Upper lobe of left lung (tissue), 6 donors: ENCODE data around the gene NTPCR. TPM values are rescaled to one million over a fixed set of nuclear protein-coding genes. Genes with fewer than 3 reads are reported as not detected.
A peak's percentile ranks its signal among the peaks of the same experiment; 100 is the strongest.

Experiments used
- ATAC-seq, 2 donors: fragments of 200-7000 bp; cut with Tn5 transposase; one replicate each; pipeline ENCODE4 v1.9.1; 2022; ENCODE audit warnings: mild to moderate bottlenecking in 2 of 2, moderate library complexity in 2 of 2; ENCODE audit not compliant: low FRiP score in 2 of 2
- DNase-seq, 2 donors: peaks; one replicate each; pipeline ENCODE4 v3.0.0-alpha.2; 2019 to 2020
- H3K27ac ChIP-seq, 4 donors: fragments of 200-600 bp; sonication (generic); one replicate each; pipeline ENCODE4 v1.5.1; 2016 to 2019
- H3K27me3 ChIP-seq, 4 donors: fragments of 200-600 bp; sonication (generic); one replicate each; pipeline ENCODE4 v1.5.1; 2017 to 2019
- H3K36me3 ChIP-seq, 4 donors: fragments of 200-600 bp; sonication (generic); one replicate each; pipeline ENCODE4 v1.5.1; 2016 to 2019
- H3K4me1 ChIP-seq, 4 donors: fragments of 200-600 bp; sonication (generic); one replicate each; pipeline ENCODE4 v1.5.1; 2018 to 2019
- H3K4me3 ChIP-seq, 4 donors: fragments of 200-600 bp; sonication (generic); one replicate each; pipeline ENCODE4 v1.5.1; 2017 to 2019; ENCODE audit warnings: mild to moderate bottlenecking in 2 of 4, moderate library complexity in 1 of 4
- H3K9me3 ChIP-seq, 4 donors: fragments of 200-600 bp; sonication (generic); one replicate each; pipeline ENCODE4 v1.5.1; 2018 to 2019
- CTCF ChIP-seq, 6 experiments: fragments of 450-650 bp in 4 of 6; fragments of 200-600 bp in 2 of 6; sonication (generic) in 2 of 6; IDR thresholded peaks; one replicate each; pipeline ENCODE4 v1.5.1; 2016 to 2019; ENCODE audit warnings: antibody characterized with exemption in 6 of 6
- EP300 ChIP-seq, 4 donors: sonication (generic); formaldehyde crosslinking; IDR thresholded peaks; one replicate each; pipeline ENCODE4 v1.5.1; 2017; ENCODE audit warnings: antibody characterized with exemption in 4 of 4, control low read depth in 2 of 4
- POLR2A ChIP-seq, 4 donors: fragments of 450-650 bp; IDR thresholded peaks; one replicate each; pipeline ENCODE4 v1.5.1; 2016 to 2017; ENCODE audit warnings: antibody characterized with exemption in 4 of 4, mild to moderate bottlenecking in 2 of 4
- POLR2AphosphoS5 ChIP-seq, 2 donors: sonication (generic); formaldehyde crosslinking; IDR thresholded peaks; one replicate each; pipeline ENCODE4 v1.5.1; 2017; ENCODE audit warnings: antibody characterized with exemption in 2 of 2
- WGBS, 2 donors: methylation state at CpG; one replicate each; pipeline ENCODE4 v1.1.5; 2017 to 2018; 5-methylcytosine and 5-hydroxymethylcytosine counted together
- total RNA-seq, 6 donors: library from RNA; depleted of rRNA in 4 of 6; stranded (reverse); fragments of >200 nt in 4 of 6; gene quantifications; one replicate each; pipeline versions ENCODE4 v1.1.0 to v1.2.1, GENCODE V29; 2016 to 2021
- donor health status: DM: no; HTN: no; CAD: no; lungs with moderate emphysema.
- donor health status: DM: no; HTN: yes; CAD: no; lungs with severe emphysema.

Gene NTPCR
- total RNA-seq, 6 donors from 2014 or later, result 15.2 to 35.5 (median 21.2) TPM

DNA sequence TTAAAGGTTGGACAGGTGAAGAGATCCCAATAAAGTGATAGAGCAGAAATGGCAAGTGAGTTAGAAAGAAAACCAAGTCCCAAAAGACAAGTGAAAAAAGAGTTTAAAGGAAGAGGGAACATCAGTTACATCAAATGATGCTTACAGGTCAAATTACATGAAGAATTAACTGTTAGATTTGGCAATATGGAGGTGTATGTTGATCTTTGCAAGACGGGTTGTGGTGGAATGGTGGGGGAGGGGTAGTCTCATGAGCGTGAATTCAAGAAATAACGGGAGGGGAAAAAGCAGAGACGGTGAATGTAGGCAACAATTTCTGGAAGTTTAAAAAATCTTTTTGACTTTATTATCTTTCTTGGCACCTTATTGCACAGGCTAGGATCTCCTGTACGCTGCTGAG is 76.6 kb downstream of the NTPCR start:
- Histone ChIP-seq H3K9me3 (no peaks in the 10 kb centered on the region), H3K27me3 (no peaks in the 10 kb centered on the region), H3K36me3 (no peaks in the 10 kb centered on the region), H3K4me1 (no peaks in the 10 kb centered on the region), H3K27ac (no peak overlapping the region), H3K4me3 (no peak overlapping the region)
- ATAC-seq (no peak), DNase-seq (no peak)
- WGBS, 2 donors, result 72 to 76% methylated on average over 5 of the region's 5 CpGs
- no peak for TF ChIP-seq POLR2A (IDR thresholded peaks at IDR 0.05)
- no peak for TF ChIP-seq POLR2AphosphoS5 (IDR thresholded peaks at IDR 0.05)
- no peak for TF ChIP-seq CTCF (IDR thresholded peaks at IDR 0.05)
- TF ChIP-seq EP300 (IDR thresholded peaks at IDR 0.05), result no peak

- no peaks in the 10 kb centered on the region for H3K9me3 ChIP-seq
- no peaks in the 10 kb centered on the region for H3K36me3 ChIP-seq
- TF ChIP-seq POLR2A (IDR thresholded peaks at IDR 0.05) (no peak), EP300 (IDR thresholded peaks at IDR 0.05) (no peak), POLR2AphosphoS5 (IDR thresholded peaks at IDR 0.05) (no peak), CTCF (IDR thresholded peaks at IDR 0.05) (no peak)
- no peaks in the 10 kb centered on the region for H3K27me3 ChIP-seq
- ATAC-seq (no peak), DNase-seq (no peak)
- H3K27ac ChIP-seq, result no peak overlapping the region
- no peak overlapping the region for H3K4me3 ChIP-seq
- no peaks in the 10 kb centered on the region for H3K4me1 ChIP-seq
- WGBS, 2 donors, result 68 to 85% methylated on average over 3 of the region's 3 CpGs
These were observed 81.1 kb downstream of the NTPCR start for GRCh38 chr1:233031521-233031920.

DNA sequence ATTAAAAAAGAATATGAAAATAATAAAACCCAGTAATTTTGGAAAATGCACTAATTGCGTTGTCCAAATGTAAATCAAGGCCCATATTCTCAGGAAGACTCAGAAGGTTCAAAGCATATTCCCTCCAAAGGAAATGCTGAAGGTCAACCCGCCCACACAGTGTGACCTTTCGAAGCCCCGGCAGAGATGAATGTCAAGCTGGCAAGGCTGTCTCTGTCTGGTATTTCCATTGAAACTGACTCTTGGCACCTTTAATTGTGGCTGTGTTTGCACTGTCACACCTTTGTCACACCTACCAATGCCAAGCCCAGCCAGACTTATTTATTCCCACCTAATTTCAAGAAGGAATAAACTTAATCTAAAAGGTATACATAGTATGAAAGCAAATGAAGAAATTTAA is 82.5 kb downstream of the NTPCR start:
- TF ChIP-seq EP300 (IDR thresholded peaks at IDR 0.05), result no peak
- TF ChIP-seq POLR2A (IDR thresholded peaks at IDR 0.05), result no peak
- no peak for TF ChIP-seq CTCF (IDR thresholded peaks at IDR 0.05)
- no peak for TF ChIP-seq POLR2AphosphoS5 (IDR thresholded peaks at IDR 0.05)
- Histone ChIP-seq H3K4me1 (no peaks in the 10 kb centered on the region), H3K27me3 (no peaks in the 10 kb centered on the region), H3K27ac (no peak overlapping the region), H3K9me3 (no peaks in the 10 kb centered on the region), H3K4me3 (no peak overlapping the region), H3K36me3 (no peaks in the 10 kb centered on the region)
- DNase-seq (no peak), ATAC-seq (no peak)
- 77% methylated on average over 4 of the region's 4 CpGs for WGBS, 2 donors

- ATAC-seq (peak in 1 of 2 donors; percentile 77), DNase-seq (no peak)
- Histone ChIP-seq H3K27me3 (no peaks in the 10 kb centered on the region), H3K4me1 (no peaks in the 10 kb centered on the region), H3K4me3 (no peak overlapping the region), H3K27ac (no peak overlapping the region), H3K36me3 (no peaks in the 10 kb centered on the region), H3K9me3 (no peaks in the 10 kb centered on the region)
- no peak for TF ChIP-seq POLR2AphosphoS5 (IDR thresholded peaks at IDR 0.05)
- TF ChIP-seq POLR2A (IDR thresholded peaks at IDR 0.05), result no peak
- no peak for TF ChIP-seq CTCF (IDR thresholded peaks at IDR 0.05)
- TF ChIP-seq EP300 (IDR thresholded peaks at IDR 0.05), result no peak
- WGBS, 2 donors, result 89% methylated on average over 3 of the region's 3 CpGs
These were observed 83.0 kb downstream of the NTPCR start for GRCh38 chr1:233033361-233033760.

Other genes starting within 250 kb of the NTPCR start
- gene MAP10, start 145.2 kb upstream of the NTPCR start, total RNA-seq, result 1 to 10 TPM in 5 of 6 donors, under 1 TPM in 1; 0.78 to 4.2 (median 1.9) TPM